Activated T-cell treated with anti-CD3 and anti-CD28 coated beads, Interleukin-2, amount 50 U/mL, for 24 hours (primary cell): Measurements from ENCODE around the gene RPS15.

Source experiments
- DNase-seq: peaks from one replicate; pipeline ENCODE4 v3.0.0-alpha.2; 2020
- H3K27ac Mint-ChIP-seq: 2 replicates; pipeline ENCODE4 v1.8.0; 2020; ENCODE audit warnings: mild to moderate bottlenecking, mixed read lengths
- H3K27me3 Mint-ChIP-seq: 2 replicates; pipeline ENCODE4 v1.8.0; 2020; ENCODE audit warnings: mixed read lengths
- H3K36me3 Mint-ChIP-seq: 2 replicates; pipeline ENCODE4 v1.8.0; 2020; ENCODE audit warnings: low read depth, mixed read lengths
- H3K4me1 Mint-ChIP-seq: 2 replicates; pipeline ENCODE4 v1.8.0; 2020; ENCODE audit warnings: low read depth, mixed read lengths
- H3K4me3 Mint-ChIP-seq: 2 replicates; pipeline ENCODE4 v1.8.0; 2020; ENCODE audit warnings: mild to moderate bottlenecking, moderate library complexity, mixed read lengths
- H3K9me3 Mint-ChIP-seq: 2 replicates; pipeline ENCODE4 v1.8.0; 2020; ENCODE audit warnings: mixed read lengths

The RPS15 gene

GRCh38 chr19:1421218-1421957 is 16.8 kb upstream of the RPS15 start:
- no peak for DNase-seq
- Mint-ChIP-seq H3K9me3 (no peaks in the 10 kb centered on the region), H3K36me3 (peaks cover 93% of the 10 kb centered on the region), H3K4me1 (peaks cover 12% of the 10 kb centered on the region), H3K27me3 (no peaks in the 10 kb centered on the region), H3K27ac (no peak overlapping the region), H3K4me3 (no peak overlapping the region)

- no peak overlapping the region for H3K27ac Mint-ChIP-seq
- no peak for DNase-seq
- no peaks in the 10 kb centered on the region for H3K9me3 Mint-ChIP-seq
- H3K4me3 Mint-ChIP-seq = no peak overlapping the region
- H3K27me3 Mint-ChIP-seq = no peaks in the 10 kb centered on the region
- peaks cover 7% of the 10 kb centered on the region for H3K4me1 Mint-ChIP-seq
- H3K36me3 Mint-ChIP-seq = peaks cover 93% of the 10 kb centered on the region
Measured at GRCh38 chr19:1421958-1422305, 16.3 kb upstream of the RPS15 start.

- H3K27me3 Mint-ChIP-seq = no peaks in the 10 kb centered on the region
- H3K4me1 Mint-ChIP-seq = peaks cover 3% of the 10 kb centered on the region
- peak overlapping the region; percentile 63 for H3K27ac Mint-ChIP-seq
- no peak overlapping the region for H3K4me3 Mint-ChIP-seq
- no peak for DNase-seq
- no peaks in the 10 kb centered on the region for H3K9me3 Mint-ChIP-seq
- peaks cover 93% of the 10 kb centered on the region for H3K36me3 Mint-ChIP-seq
Measured at GRCh38 chr19:1422360-1422759, 15.8 kb upstream of the RPS15 start.

GRCh38 chr19:1422943-1423342 is 15.3 kb upstream of the RPS15 start:
- no peak overlapping the region for H3K4me3 Mint-ChIP-seq
- no peaks in the 10 kb centered on the region for H3K9me3 Mint-ChIP-seq
- no peaks in the 10 kb centered on the region for H3K4me1 Mint-ChIP-seq
- H3K27ac Mint-ChIP-seq = peak overlapping the region; percentile 35
- peaks cover 93% of the 10 kb centered on the region for H3K36me3 Mint-ChIP-seq
- DNase-seq = no peak
- no peaks in the 10 kb centered on the region for H3K27me3 Mint-ChIP-seq

DNA sequence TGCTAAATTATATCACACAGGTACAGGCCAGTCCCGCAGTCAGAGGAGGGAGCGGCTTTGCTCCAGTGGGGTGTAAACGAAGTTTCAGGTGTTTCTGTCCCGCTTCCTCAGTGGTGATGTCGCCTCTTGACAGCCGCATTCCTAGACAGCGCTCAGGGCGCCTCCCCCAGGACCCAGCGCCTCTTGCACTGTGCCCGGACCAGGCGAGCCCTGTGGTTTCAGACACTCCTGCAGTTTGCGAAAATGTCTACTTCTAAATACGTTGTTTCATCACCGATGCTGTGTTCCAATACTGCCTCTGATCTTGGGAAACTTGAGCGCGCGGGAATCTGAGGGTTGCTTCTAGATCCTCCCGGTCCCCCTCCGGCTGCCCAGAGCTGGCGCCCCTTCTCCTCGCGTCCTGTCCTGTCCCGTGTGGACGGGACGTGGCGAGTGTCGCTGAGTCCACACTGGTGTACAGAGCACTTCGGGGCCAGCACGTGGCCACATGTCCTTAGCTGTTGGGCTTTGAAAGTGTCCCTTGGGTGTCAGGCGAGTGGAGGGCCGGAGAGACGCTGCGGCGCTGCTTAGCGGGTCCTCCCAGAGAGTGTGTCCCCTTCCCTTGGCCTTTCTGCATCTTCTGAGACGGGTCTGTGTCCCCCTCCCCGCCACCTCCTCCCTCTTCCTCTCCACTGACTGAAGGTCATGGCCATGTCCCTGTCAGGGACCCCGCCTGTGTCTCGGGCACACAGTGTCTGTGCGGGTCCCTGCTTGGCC is 14.6 kb upstream of the RPS15 start:
- Mint-ChIP-seq H3K27ac (peak overlapping the region; percentile 35), H3K36me3 (peaks cover 93% of the 10 kb centered on the region), H3K4me1 (no peaks in the 10 kb centered on the region), H3K4me3 (no peak overlapping the region), H3K9me3 (no peaks in the 10 kb centered on the region), H3K27me3 (no peaks in the 10 kb centered on the region)
- DNase-seq = no peak

GRCh38 chr19:1424192-1424955 is 13.8 kb upstream of the RPS15 start:
- Mint-ChIP-seq H3K36me3 (peaks cover 87% of the 10 kb centered on the region), H3K27ac (no peak overlapping the region), H3K27me3 (no peaks in the 10 kb centered on the region), H3K4me1 (no peaks in the 10 kb centered on the region), H3K9me3 (no peaks in the 10 kb centered on the region), H3K4me3 (no peak overlapping the region)
- DNase-seq = no peak

DNA sequence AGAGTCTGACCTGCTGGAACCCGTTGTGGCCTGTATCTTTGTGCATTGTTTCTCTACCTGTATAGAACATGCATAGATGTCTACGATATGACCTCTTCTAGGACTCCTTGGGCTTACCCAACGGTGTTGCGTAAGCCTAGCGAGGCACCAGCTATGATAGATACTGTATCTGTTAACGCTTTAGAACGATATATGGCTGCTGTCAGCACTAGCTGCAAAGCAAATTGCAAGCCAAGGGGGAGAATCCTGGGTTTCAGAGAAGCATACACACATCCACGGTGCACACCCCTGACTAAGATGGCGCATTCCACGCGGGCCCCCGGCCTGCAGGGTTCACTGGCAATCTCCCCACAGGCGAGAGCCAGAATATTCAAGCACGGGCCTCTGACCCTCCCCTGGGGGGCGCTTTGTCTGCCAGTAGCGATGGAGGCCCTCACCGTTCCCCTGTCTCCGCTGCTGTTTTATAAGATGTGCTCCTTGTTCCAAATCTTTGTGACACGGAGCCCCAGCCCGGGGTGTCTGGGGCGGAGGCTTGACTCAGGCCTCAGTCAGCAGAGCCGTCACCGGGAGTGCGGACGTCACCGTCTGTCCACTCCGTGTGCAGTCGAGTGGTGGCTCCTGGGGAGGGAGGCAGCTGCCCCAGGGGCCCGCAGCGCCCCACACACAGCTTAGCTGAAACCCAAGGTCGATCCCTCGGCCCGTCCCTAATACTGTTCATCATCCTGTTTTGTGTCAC is 12.9 kb upstream of the RPS15 start:
- H3K36me3 Mint-ChIP-seq = peaks cover 90% of the 10 kb centered on the region
- DNase-seq = no peak
- no peaks in the 10 kb centered on the region for H3K9me3 Mint-ChIP-seq
- H3K27me3 Mint-ChIP-seq = no peaks in the 10 kb centered on the region
- H3K27ac Mint-ChIP-seq = peak overlapping the region; percentile 41
- no peak overlapping the region for H3K4me3 Mint-ChIP-seq
- no peaks in the 10 kb centered on the region for H3K4me1 Mint-ChIP-seq

- Mint-ChIP-seq H3K36me3 (peaks cover 90% of the 10 kb centered on the region), H3K9me3 (no peaks in the 10 kb centered on the region), H3K4me3 (no peak overlapping the region), H3K27me3 (no peaks in the 10 kb centered on the region), H3K27ac (no peak overlapping the region), H3K4me1 (no peaks in the 10 kb centered on the region)
- DNase-seq = no peak
Measured at GRCh38 chr19:1425902-1426301, 12.3 kb upstream of the RPS15 start.

GRCh38 chr19:1426736-1427135 is 11.5 kb upstream of the RPS15 start:
- no peak overlapping the region for H3K27ac Mint-ChIP-seq
- no peaks in the 10 kb centered on the region for H3K4me1 Mint-ChIP-seq
- no peak for DNase-seq
- H3K9me3 Mint-ChIP-seq = no peaks in the 10 kb centered on the region
- H3K36me3 Mint-ChIP-seq = peaks cover 91% of the 10 kb centered on the region
- no peak overlapping the region for H3K4me3 Mint-ChIP-seq
- no peaks in the 10 kb centered on the region for H3K27me3 Mint-ChIP-seq

- Mint-ChIP-seq H3K4me3 (no peak overlapping the region), H3K9me3 (no peaks in the 10 kb centered on the region), H3K27me3 (no peaks in the 10 kb centered on the region), H3K27ac (no peak overlapping the region), H3K4me1 (no peaks in the 10 kb centered on the region), H3K36me3 (peaks cover 91% of the 10 kb centered on the region)
- DNase-seq = no peak
Measured at GRCh38 chr19:1427221-1427920, 10.8 kb upstream of the RPS15 start.

DNA sequence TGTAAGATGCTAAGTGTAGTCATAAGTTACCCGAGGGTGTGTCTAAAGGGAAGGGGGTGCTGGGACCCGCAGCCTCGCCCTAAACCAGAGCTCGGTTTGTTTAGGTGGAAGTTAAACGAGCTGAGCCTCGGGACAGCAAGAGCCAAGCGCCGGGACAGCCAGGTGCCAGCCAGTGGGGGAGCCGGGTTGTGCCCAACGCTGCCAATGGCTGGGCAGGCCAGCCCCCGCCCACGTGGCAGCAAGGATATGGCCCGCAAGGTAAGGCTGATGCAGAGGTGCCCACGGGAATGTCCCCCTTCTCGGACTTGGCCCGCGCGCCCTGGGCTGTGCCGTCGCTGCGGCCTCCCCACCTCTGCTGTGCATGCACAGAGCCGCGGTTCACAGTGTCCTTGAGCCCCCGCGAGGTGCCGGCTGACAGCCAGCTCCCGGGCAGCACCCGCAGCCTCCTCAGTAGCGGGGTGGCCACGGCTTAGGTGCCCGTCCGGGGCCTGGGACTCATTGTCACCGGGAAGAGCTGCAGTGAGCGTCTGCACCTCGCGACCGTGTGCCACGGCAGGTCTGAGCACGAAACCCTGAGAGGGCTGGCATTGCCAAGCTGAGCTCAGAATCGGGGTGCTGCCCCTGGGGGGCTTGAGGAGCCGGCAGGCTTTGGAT is 9.3 kb upstream of the RPS15 start:
- no peaks in the 10 kb centered on the region for H3K4me1 Mint-ChIP-seq
- H3K36me3 Mint-ChIP-seq = peaks cover 85% of the 10 kb centered on the region
- H3K9me3 Mint-ChIP-seq = no peaks in the 10 kb centered on the region
- no peak overlapping the region for H3K4me3 Mint-ChIP-seq
- DNase-seq = no peak
- H3K27ac Mint-ChIP-seq = no peak overlapping the region
- no peaks in the 10 kb centered on the region for H3K27me3 Mint-ChIP-seq

DNA sequence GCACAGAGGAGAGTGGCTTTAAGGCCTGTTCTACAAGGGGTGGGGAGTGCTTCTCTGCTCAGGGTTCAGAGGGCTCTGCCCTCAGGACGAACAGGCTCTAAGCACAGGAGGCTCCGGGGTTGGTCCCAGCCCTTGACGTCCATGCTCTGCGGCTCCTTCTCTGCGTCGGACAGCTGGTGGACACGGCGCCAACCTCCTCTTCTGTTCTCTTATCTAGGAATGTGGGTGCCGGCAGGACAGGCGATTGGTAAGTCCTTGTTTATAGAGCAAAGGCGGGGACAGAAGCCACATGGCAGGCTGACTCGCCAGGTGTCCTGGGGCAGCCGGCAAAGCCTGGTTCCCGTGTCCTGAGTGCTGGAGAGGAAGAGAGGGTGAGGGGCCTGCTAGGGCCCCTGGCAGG is 8.4 kb upstream of the RPS15 start:
- Mint-ChIP-seq H3K36me3 (peaks cover 84% of the 10 kb centered on the region), H3K27me3 (no peaks in the 10 kb centered on the region), H3K4me1 (no peaks in the 10 kb centered on the region), H3K27ac (peak overlapping the region; percentile 40), H3K4me3 (no peak overlapping the region), H3K9me3 (no peaks in the 10 kb centered on the region)
- no peak for DNase-seq

GRCh38 chr19:1430246-1430645 is 8.0 kb upstream of the RPS15 start:
- H3K9me3 Mint-ChIP-seq = no peaks in the 10 kb centered on the region
- H3K36me3 Mint-ChIP-seq = peaks cover 83% of the 10 kb centered on the region
- H3K4me3 Mint-ChIP-seq = no peak overlapping the region
- H3K27ac Mint-ChIP-seq = no peak overlapping the region
- no peak for DNase-seq
- H3K4me1 Mint-ChIP-seq = no peaks in the 10 kb centered on the region
- H3K27me3 Mint-ChIP-seq = no peaks in the 10 kb centered on the region
